Measurements from ENCODE around the gene UNKL. TPM values are rescaled to one million over a fixed set of nuclear protein-coding genes. Genes with fewer than 3 reads are reported as not detected.

Gene UNKL
- total and polyA plus RNA-seq, 9 donors: 6.6 to 12.9 (median 8.1) TPM

- peaks cover 61% of the 10 kb centered on the region for H3K36me3 ChIP-seq (ENCODE audit: control insufficient read depth, insufficient read depth, low read length)
Measured at GRCh38 chr16:1403036-1403435, 11.5 kb downstream of the UNKL start.

GRCh38 chr16:1401758-1402154, 12.7 kb downstream of the UNKL start:
- Histone ChIP-seq H3K36me3 (ENCODE audit: control insufficient read depth, insufficient read depth, low read length) (peaks cover 69% of the 10 kb centered on the region), H3K4me3 (ENCODE audit: low read length) (no peak overlapping the region), H3K9me3 (replicated peaks; ENCODE audit: control insufficient read depth, low read depth, low read length) (no peaks in the 10 kb centered on the region), H3K27ac (ENCODE audit: low read length) (no peak overlapping the region), H3K4me1 (ENCODE audit: control insufficient read depth, insufficient read depth, low read length) (no peaks in the 10 kb centered on the region), H3K27me3 (ENCODE audit: control insufficient read depth, insufficient read depth, low read length) (no peaks in the 10 kb centered on the region)
- 94% methylated on average over 13 of the region's 13 CpGs for WGBS (ENCODE audit: insufficient coverage)
- DNase-seq: no peak

More at GRCh38 chr16:1403036-1403435, 11.5 kb downstream of the UNKL start:
- Histone ChIP-seq H3K9me3 (replicated peaks; ENCODE audit: control insufficient read depth, low read depth, low read length) (no peaks in the 10 kb centered on the region), H3K27me3 (ENCODE audit: control insufficient read depth, insufficient read depth, low read length) (no peaks in the 10 kb centered on the region), H3K27ac (ENCODE audit: low read length) (no peak overlapping the region), H3K4me1 (ENCODE audit: control insufficient read depth, insufficient read depth, low read length) (peaks cover 6% of the 10 kb centered on the region), H3K4me3 (ENCODE audit: low read length) (no peak overlapping the region)
- 92% methylated on average over 18 of the region's 22 CpGs for WGBS (ENCODE audit: insufficient coverage)
- DNase-seq: no peak

GRCh38 chr16:1401061-1401757, 13.3 kb downstream of the UNKL start:
- H3K4me3 ChIP-seq (ENCODE audit: low read length): no peak overlapping the region
- H3K27ac ChIP-seq (ENCODE audit: low read length): no peak overlapping the region
- no peaks in the 10 kb centered on the region for H3K27me3 ChIP-seq (ENCODE audit: control insufficient read depth, insufficient read depth, low read length)
- H3K9me3 ChIP-seq (replicated peaks; ENCODE audit: control insufficient read depth, low read depth, low read length): no peaks in the 10 kb centered on the region
- H3K36me3 ChIP-seq (ENCODE audit: control insufficient read depth, insufficient read depth, low read length): peaks cover 69% of the 10 kb centered on the region
- no peak for DNase-seq
- no peaks in the 10 kb centered on the region for H3K4me1 ChIP-seq (ENCODE audit: control insufficient read depth, insufficient read depth, low read length)
- WGBS (ENCODE audit: insufficient coverage): 90% methylated on average over 26 of the region's 29 CpGs

- 96% methylated on average over 38 of the region's 38 CpGs for WGBS (ENCODE audit: insufficient coverage)
- no peak for DNase-seq
- Histone ChIP-seq H3K9me3 (replicated peaks; ENCODE audit: control insufficient read depth, low read depth, low read length) (no peaks in the 10 kb centered on the region), H3K27me3 (ENCODE audit: control insufficient read depth, insufficient read depth, low read length) (no peaks in the 10 kb centered on the region), H3K27ac (ENCODE audit: low read length) (no peak overlapping the region), H3K4me3 (ENCODE audit: low read length) (no peak overlapping the region), H3K36me3 (ENCODE audit: control insufficient read depth, insufficient read depth, low read length) (peaks cover 67% of the 10 kb centered on the region), H3K4me1 (ENCODE audit: control insufficient read depth, insufficient read depth, low read length) (no peaks in the 10 kb centered on the region)
Measured at GRCh38 chr16:1398826-1399581, 15.5 kb downstream of the UNKL start.

- 91% methylated on average over 7 of the region's 9 CpGs for WGBS (ENCODE audit: insufficient coverage)
- no peak overlapping the region for H3K27ac ChIP-seq (ENCODE audit: low read length)
- H3K4me3 ChIP-seq (ENCODE audit: low read length): no peak overlapping the region
- DNase-seq: no peak
- no peaks in the 10 kb centered on the region for H3K9me3 ChIP-seq (replicated peaks; ENCODE audit: control insufficient read depth, low read depth, low read length)
- H3K36me3 ChIP-seq (ENCODE audit: control insufficient read depth, insufficient read depth, low read length): peaks cover 67% of the 10 kb centered on the region
- no peaks in the 10 kb centered on the region for H3K27me3 ChIP-seq (ENCODE audit: control insufficient read depth, insufficient read depth, low read length)
- no peaks in the 10 kb centered on the region for H3K4me1 ChIP-seq (ENCODE audit: control insufficient read depth, insufficient read depth, low read length)
Measured at GRCh38 chr16:1398351-1398750, 16.2 kb downstream of the UNKL start.

- Histone ChIP-seq H3K36me3 (ENCODE audit: control insufficient read depth, insufficient read depth, low read length) (peaks cover 69% of the 10 kb centered on the region), H3K4me1 (ENCODE audit: control insufficient read depth, insufficient read depth, low read length) (no peaks in the 10 kb centered on the region), H3K27ac (ENCODE audit: low read length) (no peak overlapping the region), H3K4me3 (ENCODE audit: low read length) (no peak overlapping the region), H3K9me3 (replicated peaks; ENCODE audit: control insufficient read depth, low read depth, low read length) (no peaks in the 10 kb centered on the region), H3K27me3 (ENCODE audit: control insufficient read depth, insufficient read depth, low read length) (no peaks in the 10 kb centered on the region)
- no peak for DNase-seq
- WGBS (ENCODE audit: insufficient coverage): 96% methylated on average over 14 of the region's 21 CpGs
Measured at GRCh38 chr16:1397779-1398178, 16.7 kb downstream of the UNKL start.

- 82% methylated on average over 18 of the region's 22 CpGs for WGBS (ENCODE audit: insufficient coverage)
- peaks cover 68% of the 10 kb centered on the region for H3K36me3 ChIP-seq (ENCODE audit: control insufficient read depth, insufficient read depth, low read length)
- H3K27ac ChIP-seq (ENCODE audit: low read length): no peak overlapping the region
Measured at GRCh38 chr16:1395444-1396031, 19.0 kb downstream of the UNKL start.

GRCh38 chr16:1394367-1394951, 20.0 kb downstream of the UNKL start:
- Histone ChIP-seq H3K4me1 (ENCODE audit: control insufficient read depth, insufficient read depth, low read length) (no peaks in the 10 kb centered on the region), H3K27me3 (ENCODE audit: control insufficient read depth, insufficient read depth, low read length) (no peaks in the 10 kb centered on the region), H3K27ac (ENCODE audit: low read length) (no peak overlapping the region), H3K9me3 (replicated peaks; ENCODE audit: control insufficient read depth, low read depth, low read length) (no peaks in the 10 kb centered on the region), H3K36me3 (ENCODE audit: control insufficient read depth, insufficient read depth, low read length) (peaks cover 68% of the 10 kb centered on the region), H3K4me3 (ENCODE audit: low read length) (no peak overlapping the region)
- 88% methylated on average over 9 of the region's 19 CpGs for WGBS (ENCODE audit: insufficient coverage)
- no peak for DNase-seq

More at GRCh38 chr16:1395444-1396031, 19.0 kb downstream of the UNKL start:
- Histone ChIP-seq H3K27me3 (ENCODE audit: control insufficient read depth, insufficient read depth, low read length) (no peaks in the 10 kb centered on the region), H3K4me3 (ENCODE audit: low read length) (no peak overlapping the region), H3K9me3 (replicated peaks; ENCODE audit: control insufficient read depth, low read depth, low read length) (no peaks in the 10 kb centered on the region), H3K4me1 (ENCODE audit: control insufficient read depth, insufficient read depth, low read length) (no peaks in the 10 kb centered on the region)
- DNase-seq: no peak

- Histone ChIP-seq H3K4me3 (ENCODE audit: low read length) (no peak overlapping the region), H3K27me3 (ENCODE audit: control insufficient read depth, insufficient read depth, low read length) (no peaks in the 10 kb centered on the region), H3K36me3 (ENCODE audit: control insufficient read depth, insufficient read depth, low read length) (peaks cover 66% of the 10 kb centered on the region), H3K27ac (ENCODE audit: low read length) (no peak overlapping the region), H3K9me3 (replicated peaks; ENCODE audit: control insufficient read depth, low read depth, low read length) (no peaks in the 10 kb centered on the region), H3K4me1 (ENCODE audit: control insufficient read depth, insufficient read depth, low read length) (no peaks in the 10 kb centered on the region)
- no peak for DNase-seq
- 92% methylated on average over 18 of the region's 21 CpGs for WGBS (ENCODE audit: insufficient coverage)
Measured at GRCh38 chr16:1393613-1394176, 20.8 kb downstream of the UNKL start.

GRCh38 chr16:1392826-1393225, 21.7 kb downstream of the UNKL start:
- Histone ChIP-seq H3K27me3 (ENCODE audit: control insufficient read depth, insufficient read depth, low read length) (no peaks in the 10 kb centered on the region), H3K36me3 (ENCODE audit: control insufficient read depth, insufficient read depth, low read length) (peaks cover 63% of the 10 kb centered on the region), H3K4me3 (ENCODE audit: low read length) (no peak overlapping the region), H3K27ac (ENCODE audit: low read length) (no peak overlapping the region), H3K4me1 (ENCODE audit: control insufficient read depth, insufficient read depth, low read length) (no peaks in the 10 kb centered on the region), H3K9me3 (replicated peaks; ENCODE audit: control insufficient read depth, low read depth, low read length) (no peaks in the 10 kb centered on the region)
- 92% methylated on average over 16 of the region's 17 CpGs for WGBS (ENCODE audit: insufficient coverage)
- no peak for DNase-seq

Measured in muscle of leg (tissue), 11 donors.